HFFc6 (cell line): ENCODE results near the gene SBK1. TPM values are rescaled to one million over a fixed set of nuclear protein-coding genes. Genes with fewer than 3 reads are reported as not detected.

Source experiments
- DNase-seq: peaks from one replicate; pipeline ENCODE4 v3.0.0-alpha.2; 2018
- H3K27ac Mint-ChIP-seq: 2 replicates; pipeline ENCODE4 v1.8.0; 2020; ENCODE audit warnings: mild to moderate bottlenecking, mixed read lengths
- H3K27me3 Mint-ChIP-seq: 2 replicates; pipeline ENCODE4 v1.8.0; 2021; ENCODE audit warnings: mild to moderate bottlenecking, moderate library complexity, mixed read lengths; ENCODE audit not compliant: insufficient read depth
- H3K36me3 Mint-ChIP-seq: 2 replicates; pipeline ENCODE4 v1.8.0; 2021; ENCODE audit warnings: low read depth, mixed read lengths
- H3K4me1 Mint-ChIP-seq: 2 replicates; pipeline ENCODE4 v1.8.0; 2020; ENCODE audit warnings: low read depth, mixed read lengths
- H3K4me3 Mint-ChIP-seq: 2 replicates; pipeline ENCODE4 v1.8.0; 2020; ENCODE audit warnings: mild to moderate bottlenecking, moderate library complexity, mixed read lengths
- H3K9me3 Mint-ChIP-seq: 2 replicates; pipeline ENCODE4 v1.8.0; 2020; ENCODE audit warnings: mild to moderate bottlenecking, mixed read lengths
- CTCF ChIP-seq: fragments of 200-600 bp; sonication (generic); IDR thresholded peaks from 2 replicates; pipeline ENCODE4 v1.5.0; 2021; ENCODE audit warnings: antibody characterized with exemption, mild to moderate bottlenecking
- total RNA-seq, 6 experiments: library from RNA; stranded (reverse); fragmentation: NEBNext Ultra II Directional; extraction: Animal tissue kit (Norgen Biotek cat#: 25700); gene quantifications; 2 replicates in 1 of 6; 3 replicates in 5 of 6; pipeline ENCODE4 v1.2.3, GENCODE V29; 2021

SBK1 gene
- total RNA-seq, 6 experiments from 2014 or later = not detected

GRCh38 chr16:28319476-28320022 lies 27.2 kb downstream of the SBK1 start:
- Mint-ChIP-seq H3K27ac (no peak overlapping the region), H3K27me3 (peaks cover 12% of the 10 kb centered on the region), H3K36me3 (no peaks in the 10 kb centered on the region), H3K4me3 (no peak overlapping the region), H3K4me1 (peaks cover 4% of the 10 kb centered on the region; the same call in 1 of the 2 replicates), H3K9me3 (no peaks in the 10 kb centered on the region)
- no peak for TF ChIP-seq CTCF
- DNase-seq = no peak

GRCh38 chr16:28320023-28320561 lies 27.8 kb downstream of the SBK1 start:
- DNase-seq = no peak
- H3K36me3 Mint-ChIP-seq = no peaks in the 10 kb centered on the region
- no peaks in the 10 kb centered on the region for H3K9me3 Mint-ChIP-seq
- no peak overlapping the region for H3K27ac Mint-ChIP-seq
- peaks cover 9% of the 10 kb centered on the region for H3K27me3 Mint-ChIP-seq
- no peak for TF ChIP-seq CTCF
- H3K4me3 Mint-ChIP-seq = no peak overlapping the region
- H3K4me1 Mint-ChIP-seq = peaks cover 5% of the 10 kb centered on the region; the same call in 1 of the 2 replicates

GRCh38 chr16:28320741-28321140 lies 28.4 kb downstream of the SBK1 start:
- Mint-ChIP-seq H3K27me3 (peaks cover 8% of the 10 kb centered on the region), H3K4me1 (peaks cover 5% of the 10 kb centered on the region; the same call in 1 of the 2 replicates), H3K36me3 (no peaks in the 10 kb centered on the region), H3K4me3 (no peak overlapping the region), H3K9me3 (no peaks in the 10 kb centered on the region), H3K27ac (no peak overlapping the region)
- TF ChIP-seq CTCF = no peak
- no peak for DNase-seq

GRCh38 chr16:28321700-28322411 lies 29.5 kb downstream of the SBK1 start:
- peaks cover 10% of the 10 kb centered on the region for H3K27me3 Mint-ChIP-seq
- DNase-seq = no peak
- peaks cover 5% of the 10 kb centered on the region; the same call in 1 of the 2 replicates for H3K4me1 Mint-ChIP-seq
- no peaks in the 10 kb centered on the region for H3K9me3 Mint-ChIP-seq
- no peak overlapping the region for H3K4me3 Mint-ChIP-seq
- H3K36me3 Mint-ChIP-seq = no peaks in the 10 kb centered on the region
- H3K27ac Mint-ChIP-seq = no peak overlapping the region
- peak; percentile 87 for TF ChIP-seq CTCF

- TF ChIP-seq CTCF = no peak
- Mint-ChIP-seq H3K36me3 (no peaks in the 10 kb centered on the region), H3K4me1 (peaks cover 5% of the 10 kb centered on the region; the same call in 1 of the 2 replicates), H3K27ac (no peak overlapping the region), H3K4me3 (no peak overlapping the region), H3K9me3 (no peaks in the 10 kb centered on the region), H3K27me3 (peaks cover 5% of the 10 kb centered on the region)
- no peak for DNase-seq
Observed at GRCh38 chr16:28324235-28324886, 32.0 kb downstream of the SBK1 start.
